ENCODE results near the gene TET2.

Gene TET2

DNA sequence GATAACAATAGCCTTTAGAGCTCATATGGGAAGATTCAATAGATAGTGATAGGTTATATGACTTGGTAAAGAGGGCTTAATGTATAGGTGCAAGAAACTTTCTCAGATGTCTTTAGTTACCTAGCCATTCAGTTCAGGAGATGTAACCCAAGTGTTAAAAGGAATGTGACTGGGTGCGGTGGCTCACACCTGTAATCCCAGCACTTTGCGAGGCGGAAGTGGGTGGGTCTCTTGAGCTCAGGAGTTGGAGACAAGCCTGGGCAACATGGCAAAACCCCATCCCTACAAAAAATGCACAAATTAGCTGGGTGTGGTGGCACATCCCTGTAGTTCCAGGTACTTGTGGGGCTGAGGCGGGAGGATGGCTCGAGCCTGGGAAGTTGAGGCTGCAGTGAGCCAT lies 7.9 kb downstream of the TET2 start:
- H3K27me3 ChIP-seq (replicated peaks; ENCODE audit: control insufficient read depth, insufficient read depth, low read length, poor library complexity, severe bottlenecking) = no peaks in the 10 kb centered on the region
- no peaks in the 10 kb centered on the region for H3K9me3 ChIP-seq (ENCODE audit: control insufficient read depth, low read length)
- H3K4me3 ChIP-seq (ENCODE audit: insufficient read depth, low read depth, low read length, poor library complexity, severe bottlenecking) = no peak overlapping the region
- no peak overlapping the region for H3K27ac ChIP-seq (ENCODE audit: insufficient read depth, low read length, poor library complexity, severe bottlenecking)
- H3K36me3 ChIP-seq (ENCODE audit: control insufficient read depth, insufficient read depth, low read length) = no peaks in the 10 kb centered on the region
- no peak for DNase-seq
- no peaks in the 10 kb centered on the region for H3K4me1 ChIP-seq (ENCODE audit: control insufficient read depth, insufficient read depth, low read length, poor library complexity, severe bottlenecking)

DNA sequence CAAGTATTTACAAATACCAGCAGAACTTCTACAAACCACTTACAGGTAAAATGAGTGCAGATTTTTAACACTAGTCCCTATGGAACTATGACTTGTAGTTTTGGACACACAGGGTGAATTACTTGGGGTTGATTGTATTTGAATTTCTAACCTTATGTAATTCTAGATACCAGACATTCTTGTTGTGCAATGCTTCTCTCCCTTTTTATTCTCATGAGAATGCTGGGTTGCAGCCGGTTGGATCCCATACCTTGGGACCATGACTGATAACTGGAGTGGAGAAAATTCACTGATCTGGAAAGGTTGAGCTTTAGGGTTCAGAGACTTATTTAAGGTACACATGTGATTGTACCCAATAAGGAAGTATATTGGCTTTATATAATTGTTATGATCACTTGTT lies 8.8 kb downstream of the TET2 start:
- Histone ChIP-seq H3K9me3 (ENCODE audit: control insufficient read depth, low read length) (no peaks in the 10 kb centered on the region), H3K27ac (ENCODE audit: insufficient read depth, low read length, poor library complexity, severe bottlenecking) (no peak overlapping the region), H3K27me3 (replicated peaks; ENCODE audit: control insufficient read depth, insufficient read depth, low read length, poor library complexity, severe bottlenecking) (no peaks in the 10 kb centered on the region), H3K4me1 (ENCODE audit: control insufficient read depth, insufficient read depth, low read length, poor library complexity, severe bottlenecking) (no peaks in the 10 kb centered on the region), H3K36me3 (ENCODE audit: control insufficient read depth, insufficient read depth, low read length) (no peaks in the 10 kb centered on the region), H3K4me3 (ENCODE audit: insufficient read depth, low read depth, low read length, poor library complexity, severe bottlenecking) (no peak overlapping the region)
- no peak for DNase-seq

- Histone ChIP-seq H3K4me3 (ENCODE audit: insufficient read depth, low read depth, low read length, poor library complexity, severe bottlenecking) (no peak overlapping the region), H3K27me3 (replicated peaks; ENCODE audit: control insufficient read depth, insufficient read depth, low read length, poor library complexity, severe bottlenecking) (no peaks in the 10 kb centered on the region), H3K36me3 (ENCODE audit: control insufficient read depth, insufficient read depth, low read length) (no peaks in the 10 kb centered on the region), H3K4me1 (ENCODE audit: control insufficient read depth, insufficient read depth, low read length, poor library complexity, severe bottlenecking) (no peaks in the 10 kb centered on the region), H3K27ac (ENCODE audit: insufficient read depth, low read length, poor library complexity, severe bottlenecking) (no peak overlapping the region), H3K9me3 (ENCODE audit: control insufficient read depth, low read length) (no peaks in the 10 kb centered on the region)
- no peak for DNase-seq
These were observed 12.2 kb downstream of the TET2 start for GRCh38 chr4:105158837-105159236.

DNA sequence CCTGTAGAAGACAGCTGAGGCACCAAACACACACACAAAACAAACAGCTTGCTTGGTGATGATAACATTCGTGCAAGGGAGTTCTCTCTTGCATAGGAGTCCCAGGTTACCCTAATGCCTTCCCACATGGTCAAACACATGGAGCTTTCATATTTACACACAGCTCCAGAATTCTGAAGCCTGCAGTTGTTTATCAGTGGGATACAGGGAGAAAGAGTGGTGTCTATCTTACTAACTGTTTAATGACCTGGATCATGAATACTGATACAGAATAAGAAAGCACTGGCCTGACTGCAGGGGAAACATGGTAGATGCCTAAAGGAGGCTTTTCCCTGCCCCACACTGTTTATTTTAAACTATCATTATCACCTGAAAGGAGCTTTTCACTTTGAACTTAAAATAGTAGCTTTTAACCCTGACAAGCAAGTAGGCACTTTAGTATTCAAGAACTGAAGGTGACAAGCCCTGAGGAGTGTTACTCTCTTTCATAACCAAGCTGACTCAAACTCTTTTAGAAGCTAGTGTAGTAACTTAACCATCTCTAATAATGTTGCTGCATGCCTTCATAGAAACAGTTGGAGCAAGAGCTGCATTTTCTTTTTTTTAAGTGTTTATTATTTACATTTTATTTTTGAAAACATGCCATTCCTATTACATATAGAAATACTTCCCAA lies 15.6 kb downstream of the TET2 start:
- no peaks in the 10 kb centered on the region for H3K4me1 ChIP-seq (ENCODE audit: control insufficient read depth, insufficient read depth, low read length, poor library complexity, severe bottlenecking)
- no peaks in the 10 kb centered on the region for H3K9me3 ChIP-seq (ENCODE audit: control insufficient read depth, low read length)
- no peak overlapping the region for H3K4me3 ChIP-seq (ENCODE audit: insufficient read depth, low read depth, low read length, poor library complexity, severe bottlenecking)
- H3K27me3 ChIP-seq (replicated peaks; ENCODE audit: control insufficient read depth, insufficient read depth, low read length, poor library complexity, severe bottlenecking) = no peaks in the 10 kb centered on the region
- H3K27ac ChIP-seq (ENCODE audit: insufficient read depth, low read length, poor library complexity, severe bottlenecking) = no peak overlapping the region
- DNase-seq = no peak
- no peaks in the 10 kb centered on the region for H3K36me3 ChIP-seq (ENCODE audit: control insufficient read depth, insufficient read depth, low read length)

GRCh38 chr4:105164548-105164947 lies 17.9 kb downstream of the TET2 start:
- no peak for DNase-seq
- H3K4me3 ChIP-seq (ENCODE audit: insufficient read depth, low read depth, low read length, poor library complexity, severe bottlenecking) = no peak overlapping the region
- H3K36me3 ChIP-seq (ENCODE audit: control insufficient read depth, insufficient read depth, low read length) = no peaks in the 10 kb centered on the region
- H3K4me1 ChIP-seq (ENCODE audit: control insufficient read depth, insufficient read depth, low read length, poor library complexity, severe bottlenecking) = no peaks in the 10 kb centered on the region
- no peaks in the 10 kb centered on the region for H3K27me3 ChIP-seq (replicated peaks; ENCODE audit: control insufficient read depth, insufficient read depth, low read length, poor library complexity, severe bottlenecking)
- H3K9me3 ChIP-seq (ENCODE audit: control insufficient read depth, low read length) = no peaks in the 10 kb centered on the region
- H3K27ac ChIP-seq (ENCODE audit: insufficient read depth, low read length, poor library complexity, severe bottlenecking) = no peak overlapping the region

GRCh38 chr4:105166066-105166465 lies 19.4 kb downstream of the TET2 start:
- no peak for DNase-seq
- no peaks in the 10 kb centered on the region for H3K4me1 ChIP-seq (ENCODE audit: control insufficient read depth, insufficient read depth, low read length, poor library complexity, severe bottlenecking)
- no peaks in the 10 kb centered on the region for H3K9me3 ChIP-seq (ENCODE audit: control insufficient read depth, low read length)
- no peak overlapping the region for H3K27ac ChIP-seq (ENCODE audit: insufficient read depth, low read length, poor library complexity, severe bottlenecking)
- no peaks in the 10 kb centered on the region for H3K36me3 ChIP-seq (ENCODE audit: control insufficient read depth, insufficient read depth, low read length)
- H3K4me3 ChIP-seq (ENCODE audit: insufficient read depth, low read depth, low read length, poor library complexity, severe bottlenecking) = no peak overlapping the region
- no peaks in the 10 kb centered on the region for H3K27me3 ChIP-seq (replicated peaks; ENCODE audit: control insufficient read depth, insufficient read depth, low read length, poor library complexity, severe bottlenecking)

DNA sequence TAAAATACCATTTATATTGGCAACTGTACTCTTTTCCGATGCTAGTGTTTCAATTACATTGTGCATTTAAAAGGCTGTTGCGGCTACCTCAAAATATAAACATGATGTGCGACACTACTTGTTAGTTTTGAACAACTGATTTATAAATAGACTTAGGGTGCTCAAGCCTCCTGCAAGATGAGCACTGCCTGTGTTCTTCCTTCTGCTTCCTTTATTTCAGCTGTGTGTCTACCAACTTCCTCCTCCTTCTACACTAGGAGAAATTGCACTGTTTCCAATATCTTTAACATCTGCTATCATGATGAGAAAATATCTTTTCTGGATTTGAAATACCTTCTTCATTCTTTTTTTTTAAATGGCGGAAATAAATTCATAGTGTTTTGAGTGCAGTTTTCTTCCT lies 24.0 kb downstream of the TET2 start:
- Histone ChIP-seq H3K36me3 (ENCODE audit: control insufficient read depth, insufficient read depth, low read length) (no peaks in the 10 kb centered on the region), H3K4me3 (ENCODE audit: insufficient read depth, low read depth, low read length, poor library complexity, severe bottlenecking) (no peak overlapping the region), H3K27me3 (replicated peaks; ENCODE audit: control insufficient read depth, insufficient read depth, low read length, poor library complexity, severe bottlenecking) (no peaks in the 10 kb centered on the region), H3K4me1 (ENCODE audit: control insufficient read depth, insufficient read depth, low read length, poor library complexity, severe bottlenecking) (no peaks in the 10 kb centered on the region), H3K9me3 (ENCODE audit: control insufficient read depth, low read length) (no peaks in the 10 kb centered on the region), H3K27ac (ENCODE audit: insufficient read depth, low read length, poor library complexity, severe bottlenecking) (no peak overlapping the region)
- DNase-seq = no peak

- H3K27me3 ChIP-seq (replicated peaks; ENCODE audit: control insufficient read depth, insufficient read depth, low read length, poor library complexity, severe bottlenecking) = no peaks in the 10 kb centered on the region
- H3K36me3 ChIP-seq (ENCODE audit: control insufficient read depth, insufficient read depth, low read length) = no peaks in the 10 kb centered on the region
- no peak overlapping the region for H3K27ac ChIP-seq (ENCODE audit: insufficient read depth, low read length, poor library complexity, severe bottlenecking)
- DNase-seq = no peak
- no peaks in the 10 kb centered on the region for H3K4me1 ChIP-seq (ENCODE audit: control insufficient read depth, insufficient read depth, low read length, poor library complexity, severe bottlenecking)
- no peaks in the 10 kb centered on the region for H3K9me3 ChIP-seq (ENCODE audit: control insufficient read depth, low read length)
- no peak overlapping the region for H3K4me3 ChIP-seq (ENCODE audit: insufficient read depth, low read depth, low read length, poor library complexity, severe bottlenecking)
These were observed 25.2 kb downstream of the TET2 start for GRCh38 chr4:105171912-105172311.

GRCh38 chr4:105174098-105174497 lies 27.4 kb downstream of the TET2 start:
- no peak overlapping the region for H3K27ac ChIP-seq (ENCODE audit: insufficient read depth, low read length, poor library complexity, severe bottlenecking)
- no peaks in the 10 kb centered on the region for H3K4me1 ChIP-seq (ENCODE audit: control insufficient read depth, insufficient read depth, low read length, poor library complexity, severe bottlenecking)
- H3K36me3 ChIP-seq (ENCODE audit: control insufficient read depth, insufficient read depth, low read length) = no peaks in the 10 kb centered on the region

GRCh38 chr4:105179539-105180401 lies 33.1 kb downstream of the TET2 start:
- no peaks in the 10 kb centered on the region for H3K4me1 ChIP-seq (ENCODE audit: control insufficient read depth, insufficient read depth, low read length, poor library complexity, severe bottlenecking)
- no peaks in the 10 kb centered on the region for H3K36me3 ChIP-seq (ENCODE audit: control insufficient read depth, insufficient read depth, low read length)
- no peaks in the 10 kb centered on the region for H3K9me3 ChIP-seq (ENCODE audit: control insufficient read depth, low read length)
- no peak for DNase-seq
- H3K4me3 ChIP-seq (ENCODE audit: insufficient read depth, low read depth, low read length, poor library complexity, severe bottlenecking) = no peak overlapping the region
- no peaks in the 10 kb centered on the region for H3K27me3 ChIP-seq (replicated peaks; ENCODE audit: control insufficient read depth, insufficient read depth, low read length, poor library complexity, severe bottlenecking)
- H3K27ac ChIP-seq (ENCODE audit: insufficient read depth, low read length, poor library complexity, severe bottlenecking) = no peak overlapping the region

More at GRCh38 chr4:105174098-105174497, 27.4 kb downstream of the TET2 start:
- H3K27me3 ChIP-seq (replicated peaks; ENCODE audit: control insufficient read depth, insufficient read depth, low read length, poor library complexity, severe bottlenecking) = no peaks in the 10 kb centered on the region
- DNase-seq = no peak
- H3K4me3 ChIP-seq (ENCODE audit: insufficient read depth, low read depth, low read length, poor library complexity, severe bottlenecking) = no peak overlapping the region
- H3K9me3 ChIP-seq (ENCODE audit: control insufficient read depth, low read length) = no peaks in the 10 kb centered on the region
